ENCODE results near the gene PDE6D. TPM values are rescaled to one million over a fixed set of nuclear protein-coding genes. Genes with fewer than 3 reads are reported as not detected.

The PDE6D gene
- total and polyA plus RNA-seq, 2 experiments from 2014 or later = 47.3 to 64.8 TPM

GRCh38 chr2:231710799-231711676, 70.0 kb downstream of the PDE6D start:
- DNase-seq (ENCODE audit: low read depth in 1 of 2, low spot score in 1 of 2) = peak; percentile 38 to 74
- Histone ChIP-seq H3K4me3 (peak overlapping the region; percentile 67), H3K27ac (peak overlapping the region; percentile 94), H3K9me3 (ENCODE audit: low read depth) (no peaks in the 10 kb centered on the region), H3K4me1 (ENCODE audit: low read depth) (peaks cover 6% of the 10 kb centered on the region), H3K27me3 (no peaks in the 10 kb centered on the region), H3K36me3 (peaks cover 21% of the 10 kb centered on the region)
- TF ChIP-seq, protein P1, sequence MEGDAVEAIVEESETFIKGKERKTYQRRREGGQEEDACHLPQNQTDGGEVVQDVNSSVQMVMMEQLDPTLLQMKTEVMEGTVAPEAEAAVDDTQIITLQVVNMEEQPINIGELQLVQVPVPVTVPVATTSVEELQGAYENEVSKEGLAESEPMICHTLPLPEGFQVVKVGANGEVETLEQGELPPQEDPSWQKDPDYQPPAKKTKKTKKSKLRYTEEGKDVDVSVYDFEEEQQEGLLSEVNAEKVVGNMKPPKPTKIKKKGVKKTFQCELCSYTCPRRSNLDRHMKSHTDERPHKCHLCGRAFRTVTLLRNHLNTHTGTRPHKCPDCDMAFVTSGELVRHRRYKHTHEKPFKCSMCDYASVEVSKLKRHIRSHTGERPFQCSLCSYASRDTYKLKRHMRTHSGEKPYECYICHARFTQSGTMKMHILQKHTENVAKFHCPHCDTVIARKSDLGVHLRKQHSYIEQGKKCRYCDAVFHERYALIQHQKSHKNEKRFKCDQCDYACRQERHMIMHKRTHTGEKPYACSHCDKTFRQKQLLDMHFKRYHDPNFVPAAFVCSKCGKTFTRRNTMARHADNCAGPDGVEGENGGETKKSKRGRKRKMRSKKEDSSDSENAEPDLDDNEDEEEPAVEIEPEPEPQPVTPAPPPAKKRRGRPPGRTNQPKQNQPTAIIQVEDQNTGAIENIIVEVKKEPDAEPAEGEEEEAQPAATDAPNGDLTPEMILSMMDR (IDR thresholded peaks at IDR 0.05; ENCODE audit: low read depth, low read length) = peak; percentile 30

GRCh38 chr2:231709981-231710798, 70.9 kb downstream of the PDE6D start:
- H3K4me1 ChIP-seq (ENCODE audit: low read depth) = peaks cover 4% of the 10 kb centered on the region
- H3K27ac ChIP-seq = peak overlapping the region; percentile 94
- H3K9me3 ChIP-seq (ENCODE audit: low read depth) = no peaks in the 10 kb centered on the region
- no peaks in the 10 kb centered on the region for H3K27me3 ChIP-seq
- H3K4me3 ChIP-seq = peak overlapping the region; percentile 67
- peak; percentile 89 to 92 for DNase-seq (ENCODE audit: low read depth in 1 of 2, low spot score in 1 of 2)
- TF ChIP-seq, protein P1 (IDR thresholded peaks at IDR 0.05; ENCODE audit: low read depth, low read length) = peak; percentile 54
- peaks cover 21% of the 10 kb centered on the region for H3K36me3 ChIP-seq

DNA sequence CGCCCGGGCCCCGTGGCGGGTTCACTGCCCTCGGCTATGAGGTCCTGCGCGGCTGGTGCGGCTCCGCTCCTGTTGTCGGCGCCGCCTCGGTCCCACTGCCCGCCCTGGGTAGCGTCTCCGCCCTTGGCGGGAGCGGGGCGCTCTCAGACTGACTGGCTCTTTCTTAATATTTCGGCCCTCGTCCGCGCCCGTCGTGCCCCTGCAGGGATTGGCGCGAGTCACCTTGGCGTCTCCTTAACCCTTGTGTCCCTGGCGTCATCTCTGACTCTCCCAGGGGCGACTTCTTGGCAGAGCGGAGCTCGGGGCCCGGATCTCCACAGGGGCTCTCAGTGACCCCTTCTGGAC, 71.5 kb downstream of the PDE6D start:
- Histone ChIP-seq H3K4me1 (ENCODE audit: low read depth) (peaks cover 4% of the 10 kb centered on the region), H3K4me3 (peak overlapping the region; percentile 67), H3K27ac (peak overlapping the region; percentile 94), H3K27me3 (no peaks in the 10 kb centered on the region), H3K36me3 (peaks cover 21% of the 10 kb centered on the region), H3K9me3 (ENCODE audit: low read depth) (no peaks in the 10 kb centered on the region)
- TF ChIP-seq, protein P1 (IDR thresholded peaks at IDR 0.05; ENCODE audit: low read depth, low read length) = no peak
- DNase-seq (ENCODE audit: low read depth in 1 of 2, low spot score in 1 of 2) = peak; percentile 29 to 63

DNA sequence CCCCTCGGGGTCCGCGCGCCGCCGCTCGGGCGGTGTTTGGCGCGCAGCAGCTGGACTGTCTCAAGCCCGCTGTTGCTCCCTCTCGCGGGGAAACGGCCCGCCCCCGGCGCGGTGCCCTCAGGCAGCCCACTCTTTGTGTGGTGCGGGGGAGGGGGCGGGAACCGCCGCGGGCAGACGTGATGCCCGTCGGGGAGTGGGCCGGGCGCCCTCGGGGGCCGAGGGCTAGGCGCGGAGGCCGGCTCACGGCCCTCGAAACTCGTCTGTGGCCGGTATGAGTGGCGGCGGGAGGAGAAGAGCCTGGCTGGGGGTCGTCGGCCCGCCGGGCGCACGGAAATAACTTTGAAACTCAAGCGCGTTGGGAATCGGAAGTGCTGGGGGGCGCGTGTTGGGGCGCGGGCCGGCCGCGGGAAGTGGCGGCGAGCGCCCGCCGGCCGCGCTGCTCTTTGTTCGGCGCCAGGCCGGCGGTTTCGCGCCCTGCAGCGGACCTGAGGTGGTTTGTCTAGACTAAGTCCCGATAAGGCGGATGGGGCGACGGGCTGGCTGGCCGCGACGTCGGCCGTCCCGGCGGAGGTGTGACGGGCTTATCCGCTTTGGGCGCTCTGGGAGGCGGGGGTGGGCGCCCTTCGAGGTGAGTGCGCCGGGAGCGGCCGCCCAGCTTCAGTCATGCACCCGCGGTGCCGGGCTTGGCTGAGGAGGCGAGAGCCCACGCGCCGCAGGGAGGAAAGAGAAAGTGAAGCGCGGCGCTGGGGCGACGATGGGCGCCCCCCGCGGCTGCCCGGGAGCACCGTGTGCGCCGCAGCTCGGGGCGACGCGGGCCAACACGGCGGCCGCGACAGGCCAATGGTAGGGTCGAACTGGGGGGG, 72.1 kb downstream of the PDE6D start:
- H3K36me3 ChIP-seq = peaks cover 21% of the 10 kb centered on the region
- peak overlapping the region; percentile 67 for H3K4me3 ChIP-seq
- H3K9me3 ChIP-seq (ENCODE audit: low read depth) = no peaks in the 10 kb centered on the region
- H3K27me3 ChIP-seq = no peaks in the 10 kb centered on the region
- peaks cover 4% of the 10 kb centered on the region for H3K4me1 ChIP-seq (ENCODE audit: low read depth)
- H3K27ac ChIP-seq = peak overlapping the region; percentile 94
- TF ChIP-seq, protein P1 (IDR thresholded peaks at IDR 0.05; ENCODE audit: low read depth, low read length) = peak; percentile 6
- DNase-seq (ENCODE audit: low read depth in 1 of 2, low spot score in 1 of 2) = peak; percentile 44 to 48
